Stomach smooth muscle (tissue), 2 donors: ENCODE measurements around the gene ARF5.
"Not testable (repeated sequence)": the region's sequence is repeated elsewhere in the genome, so short reads cannot be mapped to it uniquely, and the experiment has no call there.

Experiments used
- H3K27ac ChIP-seq: one replicate; pipeline ENCODE4 v1.7.0; 2013; ENCODE audit warnings: mild to moderate bottlenecking, low read length, inconsistent platforms
- H3K27me3 ChIP-seq, 2 donors: one replicate each; pipeline ENCODE4 v1.7.0; 2013; ENCODE audit warnings: low read length in 2 of 2; ENCODE audit not compliant: insufficient read depth in 2 of 2, control insufficient read depth in 1 of 2
- H3K36me3 ChIP-seq, 2 donors: one replicate each; pipeline ENCODE4 v1.7.0; 2013; ENCODE audit warnings: low read length in 2 of 2; ENCODE audit not compliant: control insufficient read depth in 2 of 2, insufficient read depth in 2 of 2
- H3K4me1 ChIP-seq: one replicate; pipeline ENCODE4 v1.7.0; 2013; ENCODE audit warnings: low read length; ENCODE audit not compliant: control insufficient read depth, insufficient read depth
- H3K4me3 ChIP-seq, 2 donors: one replicate each; pipeline ENCODE4 v1.7.0; 2013; ENCODE audit warnings: low read length in 2 of 2
- H3K9ac ChIP-seq, 2 donors: one replicate each; pipeline ENCODE4 v1.7.0; 2013; ENCODE audit warnings: low read length in 2 of 2, mild to moderate bottlenecking in 1 of 2
- H3K9me3 ChIP-seq, 2 donors: one replicate each; pipeline ENCODE4 v1.7.0; 2013; ENCODE audit warnings: low read length in 2 of 2; ENCODE audit not compliant: control insufficient read depth in 2 of 2
- donor health status: healthy.
- donor health status: Pancreatic carcinoma.

The ARF5 gene

GRCh38 chr7:127588019-127588696 lies at the start of gene ARF5:
Gene ARF5, plus strand, starts transcription at chr7:127588411. Its CDS starts 88 bp downstream, at chr7:127588499.
- Histone ChIP-seq H3K9ac (peak within 1 kb of the TSS; percentile 87 to 94), H3K27me3 (no peaks in the 10 kb centered on the region), H3K27ac (peak within 1 kb of the TSS; percentile 90), H3K4me3 (peak within 1 kb of the TSS; percentile 82 to 94), H3K36me3 (peaks cover 16 to 21% of the 10 kb centered on the region in 2 donors), H3K9me3 (no peaks in the 10 kb centered on the region), H3K4me1 (peaks cover 47% of the 10 kb centered on the region)

GRCh38 chr7:127539116-127539515 lies 49.1 kb upstream of the ARF5 start:
- no peak overlapping the region for H3K9ac ChIP-seq
- peaks cover 7 to 9% of the 10 kb centered on the region in 2 donors for H3K27me3 ChIP-seq
- no peaks in the 10 kb centered on the region for H3K36me3 ChIP-seq
- H3K9me3 ChIP-seq = no peaks in the 10 kb centered on the region
- H3K27ac ChIP-seq = no peak overlapping the region
- H3K4me3 ChIP-seq = no peak overlapping the region
- H3K4me1 ChIP-seq = no peaks in the 10 kb centered on the region

GRCh38 chr7:127540461-127540860 lies 47.8 kb upstream of the ARF5 start:
- H3K27ac ChIP-seq, H3K9ac ChIP-seq, H3K4me3 ChIP-seq, H3K9me3 ChIP-seq, H3K4me1 ChIP-seq, H3K27me3 ChIP-seq, H3K36me3 ChIP-seq: not testable (repeated sequence)

GRCh38 chr7:127541548-127541947 lies 46.7 kb upstream of the ARF5 start:
- no peak overlapping the region for H3K4me3 ChIP-seq
- H3K27me3 ChIP-seq = peaks cover under 1 to 8% of the 10 kb centered on the region in 2 donors
- H3K9me3 ChIP-seq = no peaks in the 10 kb centered on the region
- no peaks in the 10 kb centered on the region for H3K4me1 ChIP-seq
- H3K27ac ChIP-seq = no peak overlapping the region
- no peak overlapping the region for H3K9ac ChIP-seq
- H3K36me3 ChIP-seq = no peaks in the 10 kb centered on the region

- Histone ChIP-seq H3K27ac (no peak overlapping the region), H3K27me3 (no peaks in the 10 kb centered on the region), H3K4me1 (no peaks in the 10 kb centered on the region), H3K9ac (no peak overlapping the region), H3K9me3 (no peaks in the 10 kb centered on the region), H3K36me3 (no peaks in the 10 kb centered on the region), H3K4me3 (no peak overlapping the region)
These were observed 41.9 kb upstream of the ARF5 start for GRCh38 chr7:127546313-127546712.

GRCh38 chr7:127550247-127550646 lies 38.0 kb upstream of the ARF5 start:
- Histone ChIP-seq H3K36me3 (no peaks in the 10 kb centered on the region), H3K9me3 (no peaks in the 10 kb centered on the region), H3K27me3 (no peaks in the 10 kb centered on the region)

GRCh38 chr7:127551941-127552340 lies 36.3 kb upstream of the ARF5 start:
- Histone ChIP-seq H3K4me1 (no peaks in the 10 kb centered on the region), H3K27me3 (no peaks in the 10 kb centered on the region), H3K4me3 (no peak overlapping the region), H3K36me3 (no peaks in the 10 kb centered on the region), H3K9ac (no peak overlapping the region), H3K9me3 (no peaks in the 10 kb centered on the region), H3K27ac (no peak overlapping the region)

More at GRCh38 chr7:127550247-127550646, 38.0 kb upstream of the ARF5 start:
- no peak overlapping the region for H3K9ac ChIP-seq
- no peaks in the 10 kb centered on the region for H3K4me1 ChIP-seq
- no peak overlapping the region for H3K27ac ChIP-seq
- no peak overlapping the region for H3K4me3 ChIP-seq

- H3K4me3 ChIP-seq = no peak overlapping the region
- H3K4me1 ChIP-seq = no peaks in the 10 kb centered on the region
- H3K27ac ChIP-seq = no peak overlapping the region
- no peak overlapping the region for H3K9ac ChIP-seq
- H3K27me3 ChIP-seq = no peaks in the 10 kb centered on the region
- H3K36me3 ChIP-seq = no peaks in the 10 kb centered on the region
- no peaks in the 10 kb centered on the region for H3K9me3 ChIP-seq
These were observed 31.8 kb upstream of the ARF5 start for GRCh38 chr7:127556404-127556803.

- no peaks in the 10 kb centered on the region for H3K4me1 ChIP-seq
- no peak overlapping the region for H3K27ac ChIP-seq
- no peak overlapping the region for H3K4me3 ChIP-seq
- no peaks in the 10 kb centered on the region for H3K9me3 ChIP-seq
- H3K36me3 ChIP-seq = no peaks in the 10 kb centered on the region
- no peaks in the 10 kb centered on the region for H3K27me3 ChIP-seq
- H3K9ac ChIP-seq = no peak overlapping the region
These were observed 30.4 kb upstream of the ARF5 start for GRCh38 chr7:127557803-127558202.

GRCh38 chr7:127566242-127566641 lies 22.0 kb upstream of the ARF5 start:
- H3K9me3 ChIP-seq = no peaks in the 10 kb centered on the region
- H3K27ac ChIP-seq = no peak overlapping the region
- H3K9ac ChIP-seq = no peak overlapping the region
- no peaks in the 10 kb centered on the region for H3K27me3 ChIP-seq
- H3K4me1 ChIP-seq = no peaks in the 10 kb centered on the region
- no peak overlapping the region for H3K4me3 ChIP-seq
- H3K36me3 ChIP-seq = no peaks in the 10 kb centered on the region

GRCh38 chr7:127568034-127568433 lies 20.2 kb upstream of the ARF5 start:
- H3K9ac ChIP-seq, H3K27ac ChIP-seq, H3K36me3 ChIP-seq, H3K4me3 ChIP-seq, H3K4me1 ChIP-seq, H3K9me3 ChIP-seq, H3K27me3 ChIP-seq: not testable (repeated sequence)
